Motor neuron (in vitro differentiated cells): Measurements from ENCODE around the gene POP4. TPM values are rescaled to one million over a fixed set of nuclear protein-coding genes. Genes with fewer than 3 reads are reported as not detected.
A peak's percentile ranks its signal among the peaks of the same experiment; 100 is the strongest.

Source experiments
- ATAC-seq, 8 experiments: fragments of 200-7000 bp; cut with Tn5 transposase; replicated peaks in 6 of 8; 2 replicates each; pipeline ENCODE4 v1.8.0; 2021; ENCODE audit warnings: mild to moderate bottlenecking in 8 of 8, moderate library complexity in 8 of 8
- H3K27ac ChIP-seq, 2 donors: fragments of 250-450 bp; sonication (Bioruptor Pico); 2 replicates each; pipeline ENCODE4 v1.9.0; 2021; ENCODE audit warnings: antibody characterized with exemption in 2 of 2, mild to moderate bottlenecking in 2 of 2, moderate library complexity in 1 of 2
- H3K4me1 ChIP-seq, 2 donors: fragments of 250-450 bp; sonication (Bioruptor Pico); replicated peaks in 1 of 2; 2 replicates each; pipeline ENCODE4 v1.6.1; 2021; ENCODE audit warnings: antibody characterized with exemption in 2 of 2, mild to moderate bottlenecking in 2 of 2, moderate library complexity in 1 of 2
- H3K4me3 ChIP-seq, 5 donors: fragments of 250-450 bp; sonication (Bioruptor Pico); 2 replicates each; pipeline ENCODE4 v1.9.0; 2021; ENCODE audit warnings: antibody characterized with exemption in 5 of 5, mild to moderate bottlenecking in 5 of 5, moderate library complexity in 4 of 5
- WGBS, 10 experiments: fragments of 450-650 bp; shearing (Covaris generic); methylation state at CpG; one replicate each; pipeline ENCODE4 v1.0.0; 2022; 5-methylcytosine and 5-hydroxymethylcytosine counted together
- in situ Hi-C, 9 experiments: fragments of 400-800 bp; cut with MboI; loops; one replicate each; pipeline ENCODE4 v1.15.0; 2021; ENCODE audit warnings: low sequenced_read_pairs in 9 of 9, low pct_unique_long_range_greater_than_20kb in 2 of 9; ENCODE audit not compliant: unreplicated experiment in 9 of 9
- total RNA-seq, 8 experiments: library from RNA; unstranded; fragments of 300-600 nt; gene quantifications; 2 replicates each; pipeline versions ENCODE4 v1.2.3 to v1.2.4, GENCODE V29; 2022

Gene POP4
- total RNA-seq, 8 experiments from 2014 or later = 38.2 to 115 (median 66.1) TPM

DNA sequence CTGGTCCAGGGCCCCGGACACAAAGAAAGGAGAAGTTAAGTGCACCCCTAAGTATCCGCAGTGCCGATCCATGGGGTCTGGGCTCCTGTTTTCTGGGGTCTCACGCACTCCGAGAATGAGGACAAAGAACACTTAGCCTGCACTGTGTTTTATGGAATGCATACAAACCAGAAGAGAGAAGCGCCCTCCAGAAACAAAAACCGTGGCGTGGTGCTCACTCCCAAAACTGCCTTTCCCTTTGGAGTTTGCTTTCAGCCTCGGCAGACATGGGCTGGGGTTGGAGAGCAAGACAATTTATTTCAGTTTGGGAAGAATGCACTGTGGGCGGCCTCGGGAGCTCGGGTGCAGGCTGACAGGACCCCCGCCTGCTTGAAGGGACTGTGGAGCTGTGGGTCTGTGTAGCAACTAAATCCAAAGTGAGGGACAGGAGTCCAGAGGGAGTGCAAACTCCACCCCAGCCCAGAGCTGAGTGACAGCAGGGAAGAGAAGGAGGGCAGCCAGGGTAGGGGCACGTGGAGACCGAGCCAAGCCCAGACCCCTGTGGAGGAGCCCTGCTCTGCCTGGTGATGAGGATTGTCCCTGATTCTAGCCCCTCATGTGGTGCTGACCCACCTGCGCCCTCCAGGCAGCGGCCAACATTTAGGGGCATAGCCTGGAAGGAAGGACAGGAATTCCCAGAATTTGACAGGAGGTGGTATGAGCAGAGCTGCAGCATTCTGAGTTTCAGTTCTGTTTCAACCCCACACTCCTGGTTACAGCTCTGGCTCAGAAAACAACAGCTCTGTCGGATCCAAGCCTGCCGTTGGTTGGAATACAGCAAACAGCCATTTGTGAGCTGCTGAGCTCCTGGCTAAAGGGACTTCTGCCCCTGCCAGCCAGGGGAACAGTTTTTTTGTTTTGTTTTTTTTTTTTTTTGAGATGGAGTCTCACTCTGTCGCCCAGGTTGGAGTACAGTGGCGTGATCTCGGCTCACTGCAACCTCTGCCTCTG lies 37.8 kb upstream of the POP4 start:
- Histone ChIP-seq H3K4me3 (no peak overlapping the region), H3K27ac (no peak overlapping the region), H3K4me1 (no peaks in the 10 kb centered on the region)
- WGBS, 10 experiments = 10 to 84% (median 62%) methylated on average over 1 to 16 of the region's 22 CpGs; no CpG with 5 or more reads in 2 of the 10 experiments
- in situ Hi-C loops = no loop called here
- no peak for ATAC-seq

DNA sequence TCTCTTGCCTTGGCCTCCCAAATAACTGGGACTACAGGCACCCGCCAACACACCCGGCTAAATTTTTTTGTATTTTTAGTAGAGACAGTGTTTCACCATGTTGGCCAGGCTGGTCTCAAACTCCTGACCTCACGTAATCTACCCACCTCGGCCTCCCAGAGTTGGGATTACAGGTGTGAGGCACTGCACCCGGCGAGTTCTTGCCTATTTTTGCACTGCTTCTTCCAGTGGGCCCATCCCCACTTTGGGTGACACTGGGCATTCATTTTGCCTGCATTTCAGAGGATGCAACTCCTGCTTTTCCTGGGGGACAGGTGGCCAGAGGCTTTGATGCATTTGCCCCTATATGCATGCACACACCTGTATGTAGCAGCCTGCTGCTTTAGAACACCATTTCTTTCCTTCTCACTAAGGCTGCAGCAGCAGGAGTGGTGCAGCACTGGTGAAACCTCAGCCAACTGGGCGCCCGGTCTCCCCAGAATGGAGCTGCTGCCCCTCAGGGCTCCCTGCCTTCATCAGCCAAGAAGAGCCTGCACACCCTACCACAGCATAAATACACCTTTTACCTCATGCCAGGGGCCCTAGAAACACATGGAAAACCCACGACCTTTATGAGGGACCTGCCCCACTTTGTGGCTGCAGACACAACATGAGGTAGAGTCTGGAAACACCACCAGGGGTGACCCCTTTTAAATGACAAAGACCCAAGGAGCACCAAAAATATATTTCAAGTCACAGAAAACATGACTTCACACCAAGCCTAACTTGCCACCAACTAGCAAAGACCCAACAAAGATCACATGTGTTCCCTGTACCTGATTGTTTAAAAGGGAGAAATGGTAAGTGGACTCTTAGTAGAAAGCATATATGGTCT lies 36.8 kb upstream of the POP4 start:
- WGBS, 10 experiments = 4 to 100% (median 83%) methylated on average over 2 to 5 of the region's 9 CpGs; no CpG with 5 or more reads in 3 of the 10 experiments
- H3K27ac ChIP-seq = no peak overlapping the region
- peaks cover 0 to 8% of the 10 kb centered on the region in 2 donors for H3K4me1 ChIP-seq
- no peak for ATAC-seq
- in situ Hi-C loops = no loop called here
- no peak overlapping the region for H3K4me3 ChIP-seq

DNA sequence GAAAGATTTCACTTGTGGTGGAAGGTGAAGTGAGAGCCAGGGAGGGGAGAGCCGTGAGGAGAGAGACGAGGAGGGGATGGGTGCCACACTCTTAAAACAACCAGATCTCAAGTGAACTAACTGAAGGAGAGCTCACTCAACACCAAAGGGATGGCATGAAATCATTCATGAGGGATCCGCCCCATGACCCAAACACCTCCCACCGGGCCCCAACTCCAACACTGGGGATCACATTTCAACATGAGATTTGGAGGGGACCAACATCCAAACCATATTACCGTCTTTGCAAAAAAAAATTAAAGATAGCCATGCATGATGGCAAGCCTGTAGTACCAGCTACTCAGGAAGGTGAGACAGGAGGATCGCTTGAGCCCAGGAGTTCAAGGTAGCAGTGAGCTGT lies 34.9 kb upstream of the POP4 start:
- Histone ChIP-seq H3K4me3 (no peak overlapping the region), H3K27ac (no peak overlapping the region), H3K4me1 (peaks cover 7 to 27% of the 10 kb centered on the region in 2 donors)
- WGBS, 10 experiments = 11 to 100% (median 77%) methylated on average over 1 to 6 of the region's 6 CpGs; no CpG with 5 or more reads in 2 of the 10 experiments
- in situ Hi-C loops = no loop called here
- ATAC-seq = no peak

DNA sequence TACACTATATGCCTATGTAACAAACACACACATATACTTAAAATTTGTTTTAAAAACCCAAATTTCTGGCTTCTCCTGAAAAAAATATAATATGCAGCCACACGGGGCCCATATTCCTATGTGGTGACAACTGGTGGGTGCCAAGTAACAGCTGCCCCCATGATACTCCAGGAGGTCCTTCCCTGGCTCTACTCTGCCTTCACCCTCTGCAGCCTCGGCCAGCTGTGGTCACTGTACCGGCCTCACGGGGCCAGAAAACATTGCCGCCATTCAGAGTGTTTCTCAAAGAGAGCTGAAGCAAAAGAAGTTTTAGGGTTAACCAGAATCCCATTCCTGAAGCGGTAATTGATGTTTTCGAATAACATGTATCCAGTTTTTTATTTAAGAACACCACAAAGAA lies 32.6 kb upstream of the POP4 start:
- ATAC-seq = no peak
- Histone ChIP-seq H3K4me3 (no peak overlapping the region), H3K4me1 (peaks cover 19 to 40% of the 10 kb centered on the region in 2 donors), H3K27ac (no peak overlapping the region)
- in situ Hi-C loops = no loop called here
- 17 to 93% (median 61%) methylated on average over 2 to 7 of the region's 7 CpGs for WGBS, 10 experiments

DNA sequence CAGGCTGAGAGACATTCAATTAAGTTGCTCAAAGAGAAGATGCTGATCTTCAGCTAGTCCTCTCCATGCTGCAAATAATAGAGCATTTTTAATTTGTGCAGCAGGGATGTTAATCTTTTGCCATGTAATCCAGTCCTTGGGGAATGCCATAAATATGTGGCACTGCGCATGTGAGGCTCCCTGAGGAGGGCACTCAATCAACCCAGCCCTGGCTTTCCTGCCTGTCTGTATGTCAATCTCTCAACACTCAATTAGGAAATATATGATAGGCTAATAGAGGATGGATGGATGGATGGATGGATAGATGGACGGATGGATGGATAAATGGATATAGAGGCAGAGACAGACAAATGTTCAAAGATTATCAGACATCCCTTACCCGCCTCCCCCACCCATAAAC lies 31.6 kb upstream of the POP4 start:
- in situ Hi-C loops = no loop called here
- no peak overlapping the region for H3K27ac ChIP-seq
- H3K4me3 ChIP-seq = no peak overlapping the region
- ATAC-seq = peak in 4 of 8 experiments; percentile 7 to 51 (median 34)
- 0 to 89% (median 47%) methylated on average over 1 to 3 of the region's 3 CpGs; no CpG with 5 or more reads in 3 of the 10 experiments for WGBS, 10 experiments
- peaks cover 19 to 40% of the 10 kb centered on the region in 2 donors for H3K4me1 ChIP-seq

DNA sequence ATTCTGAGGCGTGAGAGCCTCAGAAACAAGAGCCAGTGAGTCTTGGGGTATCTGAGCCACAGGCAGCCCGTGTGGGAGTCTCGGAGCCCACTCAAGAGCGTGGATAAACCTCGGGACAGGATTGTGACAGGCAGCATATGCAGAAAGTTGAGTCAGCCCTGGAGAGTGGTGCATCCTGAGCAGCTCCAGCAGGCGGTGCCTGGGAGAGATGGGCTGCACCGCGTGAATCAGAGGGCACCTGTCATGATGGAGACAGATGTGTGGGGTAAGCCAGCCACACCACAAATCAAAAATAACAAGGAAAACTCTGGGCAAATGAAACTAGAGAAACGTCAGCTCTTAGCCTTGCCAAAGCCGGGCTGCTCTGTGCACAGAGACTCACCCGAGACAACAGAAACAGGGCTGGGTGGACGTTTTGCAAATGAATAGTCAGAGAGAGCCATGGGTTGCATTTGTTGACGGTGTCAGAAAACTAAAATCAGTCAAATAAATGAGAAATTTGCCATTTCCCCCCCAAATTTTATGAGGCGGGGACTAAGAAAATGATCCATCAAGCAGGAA lies 30.0 kb upstream of the POP4 start:
- peaks cover 19 to 40% of the 10 kb centered on the region in 2 donors for H3K4me1 ChIP-seq
- H3K4me3 ChIP-seq = no peak overlapping the region
- in situ Hi-C loops = loop anchor here in 1 of 9 experiments (25.0 kb wide), 1 partner anchor 1114 kb away; no protein-coding TSS in a partner anchor
- 0 to 53% (median 15%) methylated on average over 1 to 5 of the region's 14 CpGs; no CpG with 5 or more reads in 2 of the 10 experiments for WGBS, 10 experiments
- no peak overlapping the region for H3K27ac ChIP-seq
- ATAC-seq = peak; percentile 36 to 94 (median 92)

DNA sequence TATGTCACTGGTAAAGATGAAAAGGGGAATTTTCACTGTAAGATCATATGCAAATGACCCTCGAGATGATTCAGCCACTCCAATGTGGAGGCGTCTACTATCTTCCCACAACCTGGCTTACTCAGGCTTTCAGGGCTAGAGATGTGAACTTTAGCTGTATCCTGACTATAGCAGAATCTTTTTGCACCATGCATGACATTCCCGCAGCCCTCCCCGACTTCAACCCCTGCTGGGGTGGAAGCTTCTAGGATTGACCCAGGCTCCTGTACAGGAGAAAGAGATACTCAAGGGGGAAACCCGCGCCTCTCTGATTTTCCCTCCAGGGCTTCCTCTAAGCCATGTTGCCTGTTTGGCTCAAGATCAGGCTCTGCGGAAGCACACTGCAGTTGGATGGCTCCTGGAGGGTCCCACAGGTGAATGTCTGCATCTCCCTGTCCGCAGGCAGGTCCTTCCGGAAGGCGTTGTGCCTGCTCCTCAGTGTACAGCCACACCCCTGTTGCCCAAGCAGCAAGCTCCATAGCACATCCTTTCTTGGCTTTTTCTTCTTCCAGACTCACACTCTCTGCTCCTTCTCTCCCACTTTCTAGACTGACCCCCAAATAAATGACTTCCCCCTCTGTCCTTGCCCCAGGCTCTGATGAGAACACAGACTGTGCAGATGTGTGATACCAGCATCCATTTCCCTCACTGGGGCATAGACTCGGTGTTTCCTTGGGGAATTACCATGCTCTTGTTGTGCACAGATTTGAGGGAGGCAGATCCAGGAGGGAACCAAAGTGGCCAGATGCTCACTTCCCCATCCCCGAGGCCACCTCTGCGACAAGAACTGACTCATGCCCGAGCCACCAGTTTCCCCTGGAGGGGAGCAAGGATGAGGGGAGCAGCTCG lies 29.1 kb upstream of the POP4 start:
- no peak overlapping the region for H3K27ac ChIP-seq
- WGBS, 10 experiments = 0 to 100% (median 48%) methylated on average over 1 to 11 of the region's 15 CpGs; no CpG with 5 or more reads in 2 of the 10 experiments
- no peak overlapping the region for H3K4me3 ChIP-seq
- H3K4me1 ChIP-seq = peaks cover 19 to 40% of the 10 kb centered on the region in 2 donors
- ATAC-seq = peak in 7 of 8 experiments; percentile 21 to 86 (median 37)
- in situ Hi-C loops = loop anchor here in 1 of 9 experiments (25.0 kb wide), 1 partner anchor 1115 kb away; no protein-coding TSS in a partner anchor

DNA sequence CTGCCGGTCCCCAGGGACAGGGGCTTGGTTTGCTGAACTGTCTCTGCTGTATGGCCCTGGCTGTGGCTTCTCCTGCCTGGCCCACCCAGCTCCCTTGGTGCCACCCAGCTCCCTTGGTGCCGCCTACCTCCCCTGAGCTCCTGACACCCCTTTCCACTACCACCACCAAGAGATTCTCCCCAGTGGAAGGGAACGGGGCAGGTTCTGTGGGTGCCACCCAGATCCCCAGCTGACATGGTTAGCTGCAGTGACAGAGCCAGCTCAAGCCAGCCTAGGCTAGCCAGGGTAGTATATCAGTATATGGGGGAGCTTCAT lies 28.5 kb upstream of the POP4 start:
- ATAC-seq = no peak
- WGBS, 10 experiments = 0 to 80% (median 27%) methylated on average over 1 to 3 of the region's 3 CpGs; no CpG with 5 or more reads in 7 of the 10 experiments
- in situ Hi-C loops = loop anchor here in 1 of 9 experiments (25.0 kb wide), 1 partner anchor 1115 kb away; no protein-coding TSS in a partner anchor
- no peak overlapping the region for H3K27ac ChIP-seq
- peaks cover 19 to 40% of the 10 kb centered on the region in 2 donors for H3K4me1 ChIP-seq
- no peak overlapping the region for H3K4me3 ChIP-seq

DNA sequence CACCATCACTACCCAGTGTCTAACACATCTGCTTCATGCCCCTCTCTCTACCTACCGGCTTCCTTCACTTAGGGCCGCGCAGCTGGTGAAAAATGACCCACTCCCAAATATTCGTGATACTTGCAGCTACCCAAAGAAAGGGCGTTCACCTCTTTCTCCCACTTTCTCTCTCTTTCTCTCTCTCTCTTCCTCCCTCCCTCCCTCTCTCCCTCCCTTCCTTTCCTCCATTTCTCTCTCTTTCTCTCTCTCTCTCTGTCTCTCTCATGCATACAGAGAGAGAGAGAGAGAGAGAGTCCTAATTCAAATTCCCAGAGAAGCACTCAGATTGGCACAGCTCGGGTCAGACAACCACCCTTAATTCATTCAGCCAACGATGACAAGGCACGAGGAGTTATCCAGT lies 27.7 kb upstream of the POP4 start:
- Histone ChIP-seq H3K4me3 (no peak overlapping the region), H3K4me1 (peaks cover 19 to 40% of the 10 kb centered on the region in 2 donors), H3K27ac (no peak overlapping the region)
- no peak for ATAC-seq
- WGBS, 10 experiments = 29 to 100% (median 77%) methylated on average over 3 to 6 of the region's 8 CpGs; no CpG with 5 or more reads in 3 of the 10 experiments
- in situ Hi-C loops = loop anchor here in 1 of 9 experiments (25.0 kb wide), 1 partner anchor 1116 kb away; no protein-coding TSS in a partner anchor

DNA sequence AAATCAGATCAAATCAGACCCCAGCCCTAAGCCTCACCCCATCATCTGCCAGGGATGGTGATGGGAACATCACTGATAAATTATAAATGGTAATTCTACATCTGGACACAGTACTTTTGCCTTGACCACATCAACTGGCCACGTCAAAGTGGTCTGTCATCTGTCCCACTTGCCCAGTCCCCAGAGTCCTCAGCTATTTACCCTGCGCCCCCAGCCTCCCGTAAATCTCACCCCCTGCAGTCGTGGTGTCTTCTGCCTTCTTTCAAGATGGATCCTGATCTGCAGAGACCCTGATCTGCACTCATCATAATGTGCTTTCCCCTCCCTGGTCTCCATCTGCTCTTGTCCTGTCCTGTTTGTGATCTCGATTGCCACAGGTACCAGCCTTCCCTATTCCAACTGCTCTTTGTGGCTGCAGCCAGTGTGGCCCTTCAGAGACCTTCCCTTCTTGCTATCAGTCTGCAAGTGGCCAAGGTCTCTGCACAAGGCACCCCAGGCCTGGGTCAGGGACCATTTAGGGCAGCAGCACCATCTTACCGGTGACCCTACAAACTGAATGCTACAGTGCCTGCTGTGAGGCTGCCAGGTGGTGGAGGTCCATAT lies 26.7 kb upstream of the POP4 start:
- ATAC-seq = no peak
- 20 to 100% (median 68%) methylated on average over 1 to 6 of the region's 6 CpGs; no CpG with 5 or more reads in 4 of the 10 experiments for WGBS, 10 experiments
- in situ Hi-C loops = loop anchor here in 1 of 9 experiments (25.0 kb wide), 1 partner anchor 1117 kb away; no protein-coding TSS in a partner anchor
- Histone ChIP-seq H3K4me1 (peaks cover 19 to 30% of the 10 kb centered on the region in 2 donors), H3K4me3 (no peak overlapping the region), H3K27ac (no peak overlapping the region)

DNA sequence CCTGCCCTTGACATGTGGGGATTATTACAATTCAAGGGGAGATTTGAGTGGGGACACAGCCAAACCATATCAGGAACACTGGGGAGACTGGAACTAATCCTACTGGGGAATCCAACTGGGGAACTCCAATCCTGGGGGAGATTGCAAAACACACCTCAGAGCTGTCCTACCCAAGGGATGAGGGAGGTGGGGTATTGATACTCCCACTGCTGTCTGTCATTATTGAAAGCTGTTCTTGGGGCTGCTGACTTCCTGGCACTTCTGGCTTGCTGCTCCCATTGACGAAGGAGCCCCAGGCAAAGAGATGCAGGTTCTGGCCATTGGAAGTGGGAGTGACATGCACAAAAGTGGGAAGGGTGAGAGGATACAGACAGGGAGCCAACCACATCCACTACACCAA lies 24.7 kb upstream of the POP4 start:
- Histone ChIP-seq H3K4me3 (no peak overlapping the region), H3K4me1 (peaks cover 10% of the 10 kb centered on the region in 2 donors), H3K27ac (no peak overlapping the region)
- WGBS, 10 experiments = 40 to 100% (median 80%) methylated on average over 1 of the region's 1 CpG; no CpG with 5 or more reads in 7 of the 10 experiments
- in situ Hi-C loops = loop anchor here in 1 of 9 experiments (25.0 kb wide), 1 partner anchor 1119 kb away; no protein-coding TSS in a partner anchor
- no peak for ATAC-seq
